ENCODE results near the gene PLA2G4A.

- TF ChIP-seq, protein P1, sequence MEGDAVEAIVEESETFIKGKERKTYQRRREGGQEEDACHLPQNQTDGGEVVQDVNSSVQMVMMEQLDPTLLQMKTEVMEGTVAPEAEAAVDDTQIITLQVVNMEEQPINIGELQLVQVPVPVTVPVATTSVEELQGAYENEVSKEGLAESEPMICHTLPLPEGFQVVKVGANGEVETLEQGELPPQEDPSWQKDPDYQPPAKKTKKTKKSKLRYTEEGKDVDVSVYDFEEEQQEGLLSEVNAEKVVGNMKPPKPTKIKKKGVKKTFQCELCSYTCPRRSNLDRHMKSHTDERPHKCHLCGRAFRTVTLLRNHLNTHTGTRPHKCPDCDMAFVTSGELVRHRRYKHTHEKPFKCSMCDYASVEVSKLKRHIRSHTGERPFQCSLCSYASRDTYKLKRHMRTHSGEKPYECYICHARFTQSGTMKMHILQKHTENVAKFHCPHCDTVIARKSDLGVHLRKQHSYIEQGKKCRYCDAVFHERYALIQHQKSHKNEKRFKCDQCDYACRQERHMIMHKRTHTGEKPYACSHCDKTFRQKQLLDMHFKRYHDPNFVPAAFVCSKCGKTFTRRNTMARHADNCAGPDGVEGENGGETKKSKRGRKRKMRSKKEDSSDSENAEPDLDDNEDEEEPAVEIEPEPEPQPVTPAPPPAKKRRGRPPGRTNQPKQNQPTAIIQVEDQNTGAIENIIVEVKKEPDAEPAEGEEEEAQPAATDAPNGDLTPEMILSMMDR (IDR thresholded peaks at IDR 0.05) = no peak
- TF ChIP-seq POLR2AphosphoS5 (IDR thresholded peaks at IDR 0.05) = no peak
Observed at GRCh38 chr1:186790101-186790500, 38.6 kb upstream of the PLA2G4A start.

Data from suprapubic skin (tissue), 3 donors.